Trophoblast cell (in vitro differentiated cells and primary cell): ENCODE measurements around the gene NDUFV1.

ENCODE experiments used
- DNase-seq, 2 donors: peaks; one replicate each; pipeline ENCODE4 v3.0.0-alpha.2; 2016
- H2AFZ ChIP-seq: 2 replicates; pipeline ENCODE4 v1.6.1; 2013; ENCODE audit warnings: low read length, moderate library complexity, mild to moderate bottlenecking; ENCODE audit not compliant: insufficient read depth, poor library complexity
- H2AK5ac ChIP-seq: 2 replicates; pipeline ENCODE4 v1.6.1; 2013; ENCODE audit warnings: mild to moderate bottlenecking, low read length
- H2BK120ac ChIP-seq: 2 replicates; pipeline ENCODE4 v1.6.1; 2013; ENCODE audit warnings: low read length, mild to moderate bottlenecking, moderate library complexity; ENCODE audit not compliant: insufficient read depth, poor library complexity
- H2BK12ac ChIP-seq: 2 replicates; pipeline ENCODE4 v1.6.1; 2013; ENCODE audit warnings: mild to moderate bottlenecking, low read length, moderate library complexity
- H2BK5ac ChIP-seq: 2 replicates; pipeline ENCODE4 v1.6.1; 2013; ENCODE audit warnings: low read length, low read depth, moderate library complexity, mild to moderate bottlenecking; ENCODE audit not compliant: poor library complexity
- H3K14ac ChIP-seq: 2 replicates; pipeline ENCODE4 v1.6.1; 2013; ENCODE audit warnings: mild to moderate bottlenecking, low read length
- H3K18ac ChIP-seq: 2 replicates; pipeline ENCODE4 v1.6.1; 2013; ENCODE audit warnings: mild to moderate bottlenecking, low read length
- H3K23ac ChIP-seq: 2 replicates; pipeline ENCODE4 v1.6.1; 2013; ENCODE audit warnings: low read length
- H3K27ac ChIP-seq: 2 replicates; pipeline ENCODE4 v1.5.1; 2013; ENCODE audit warnings: low read depth, mild to moderate bottlenecking, inconsistent platforms, low read length, moderate library complexity
- H3K27me3 ChIP-seq: 2 replicates; pipeline ENCODE4 v1.6.1; 2013; ENCODE audit warnings: inconsistent platforms, mild to moderate bottlenecking, low read length, moderate library complexity; ENCODE audit not compliant: insufficient read depth
- H3K36me3 ChIP-seq, 2 experiments: 1 replicate in 1 of 2; 2 replicates in 1 of 2; pipeline ENCODE4 v1.6.1; 2013; ENCODE audit warnings: low read length in 2 of 2, mild to moderate bottlenecking in 2 of 2, moderate library complexity in 1 of 2; ENCODE audit not compliant: insufficient read depth in 2 of 2, control insufficient read depth in 1 of 2
- H3K4ac ChIP-seq: 2 replicates; pipeline ENCODE4 v1.6.1; 2013; ENCODE audit warnings: low read depth, mild to moderate bottlenecking, low read length, moderate library complexity
- H3K4me1 ChIP-seq, 2 experiments: 1 replicate in 1 of 2; 2 replicates in 1 of 2; pipeline ENCODE4 v1.6.1; 2013; ENCODE audit warnings: low read length in 2 of 2, mild to moderate bottlenecking in 2 of 2, moderate library complexity in 1 of 2; ENCODE audit not compliant: insufficient read depth in 2 of 2, control insufficient read depth in 1 of 2
- H3K4me2 ChIP-seq: 2 replicates; pipeline ENCODE4 v1.6.1; 2013; ENCODE audit warnings: inconsistent platforms, mild to moderate bottlenecking, low read length, moderate library complexity
- H3K4me3 ChIP-seq: 2 replicates; pipeline ENCODE4 v1.5.1; 2013; ENCODE audit warnings: mild to moderate bottlenecking, low read depth, low read length, inconsistent platforms
- H3K79me1 ChIP-seq: one replicate; pipeline ENCODE4 v1.6.1; 2013; ENCODE audit warnings: low read length
- H3K79me2 ChIP-seq: 2 replicates; pipeline ENCODE4 v1.6.1; 2013; ENCODE audit warnings: low read length, mild to moderate bottlenecking; ENCODE audit not compliant: control insufficient read depth, insufficient read depth, poor library complexity
- H3K9ac ChIP-seq: 2 replicates; pipeline ENCODE4 v1.6.1; 2013; ENCODE audit warnings: mild to moderate bottlenecking, low read length
- H3K9me3 ChIP-seq: 2 replicates; pipeline ENCODE4 v1.6.1; 2013; ENCODE audit warnings: low read depth, mild to moderate bottlenecking, control low read depth, inconsistent platforms, low read length; ENCODE audit not compliant: insufficient read depth
- H4K12ac ChIP-seq: 2 replicates; pipeline ENCODE4 v1.6.1; 2013; ENCODE audit warnings: low read depth, mild to moderate bottlenecking, low read length, moderate library complexity
- H4K8ac ChIP-seq: 2 replicates; pipeline ENCODE4 v1.6.1; 2013; ENCODE audit warnings: low read depth, mild to moderate bottlenecking, low read length, moderate library complexity
- H4K91ac ChIP-seq: one replicate; pipeline ENCODE4 v1.6.1; 2013; ENCODE audit warnings: low read depth, mild to moderate bottlenecking, low read length, moderate library complexity
- WGBS: extraction: QIAGEN DNeasy Blood & Tissue Kit; methylation state at CpG from one replicate; pipeline ENCODE4 v1.1.7; 2013; ENCODE audit warnings: missing lambda C conversion rate; ENCODE audit not compliant: insufficient read length, insufficient coverage; ENCODE audit errors: extremely low coverage; 5-methylcytosine and 5-hydroxymethylcytosine counted together

Gene NDUFV1

DNA sequence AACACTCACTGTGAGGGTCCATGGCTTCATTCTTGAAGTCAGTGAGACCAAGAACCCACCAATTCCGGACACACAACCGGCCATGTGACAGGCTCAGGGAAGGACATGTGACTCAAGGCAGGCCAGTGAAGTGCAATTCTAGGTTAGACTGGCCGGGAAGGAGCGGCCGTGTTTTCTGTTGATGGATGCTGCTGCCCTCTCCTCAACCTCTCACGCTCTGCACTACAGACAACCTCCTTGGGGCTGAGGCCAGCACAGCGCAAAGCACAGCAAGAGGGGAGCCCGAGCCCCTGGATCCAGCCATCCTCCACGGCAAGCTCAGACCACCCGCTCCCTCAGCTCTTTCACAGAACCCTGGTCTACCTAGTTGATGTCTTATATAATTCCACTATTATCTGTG lies 20.2 kb downstream of the NDUFV1 start:
- Histone ChIP-seq H2BK12ac (no peak overlapping the region), H2BK5ac (no peak overlapping the region), H3K79me1 (peaks cover 9% of the 10 kb centered on the region), H3K27ac (no peak overlapping the region), H3K27me3 (no peaks in the 10 kb centered on the region), H4K8ac (no peak overlapping the region), H3K14ac (no peak overlapping the region), H3K4ac (no peak overlapping the region), H2BK120ac (no peak overlapping the region), H3K4me1 (peaks cover 7 to 10% of the 10 kb centered on the region in 2 experiments), H3K9ac (no peak overlapping the region), H4K12ac (no peak overlapping the region), H3K4me2 (no peak overlapping the region), H4K91ac (no peak overlapping the region), H3K18ac (no peak overlapping the region), H2AFZ (no peak overlapping the region), H3K23ac (no peak overlapping the region), H3K79me2 (peaks cover 2% of the 10 kb centered on the region), H3K9me3 (no peaks in the 10 kb centered on the region), H3K36me3 (no peaks in the 10 kb centered on the region), H2AK5ac (no peak overlapping the region), H3K4me3 (no peak overlapping the region)
- no peak for DNase-seq
- WGBS: no CpG with 5 or more reads among the region's 10 CpGs

DNA sequence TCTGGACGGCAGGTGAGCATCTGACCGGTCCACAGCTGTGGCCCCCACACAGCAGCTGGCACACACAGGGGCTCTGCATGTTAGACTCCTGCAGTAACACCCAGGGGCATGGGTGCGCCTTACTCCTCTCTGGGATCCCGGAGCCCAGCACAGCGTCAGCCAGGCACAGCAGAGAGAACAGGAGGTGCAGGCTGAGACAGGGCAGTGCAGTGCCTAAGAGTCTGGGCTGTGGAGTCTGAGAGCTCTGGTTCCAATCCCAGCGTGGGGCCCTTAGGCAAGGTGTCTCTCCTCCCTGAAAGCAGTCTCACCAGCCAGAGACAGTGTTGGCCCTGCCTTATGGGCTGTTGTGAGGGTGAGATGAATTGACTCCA lies 20.7 kb downstream of the NDUFV1 start:
- Histone ChIP-seq H3K9me3 (no peaks in the 10 kb centered on the region), H2AFZ (no peak overlapping the region), H4K91ac (no peak overlapping the region), H3K27ac (no peak overlapping the region), H3K4me1 (peaks cover 7 to 10% of the 10 kb centered on the region in 2 experiments), H3K9ac (no peak overlapping the region), H2BK120ac (no peak overlapping the region), H4K8ac (no peak overlapping the region), H2BK12ac (no peak overlapping the region), H3K23ac (no peak overlapping the region), H3K79me2 (peaks cover 2% of the 10 kb centered on the region), H3K79me1 (peaks cover 9% of the 10 kb centered on the region), H3K27me3 (no peaks in the 10 kb centered on the region), H3K14ac (no peak overlapping the region), H3K4me2 (no peak overlapping the region), H3K4ac (no peak overlapping the region), H3K36me3 (no peaks in the 10 kb centered on the region), H2AK5ac (no peak overlapping the region), H2BK5ac (no peak overlapping the region), H3K4me3 (no peak overlapping the region), H3K18ac (no peak overlapping the region), H4K12ac (no peak overlapping the region)
- DNase-seq: no peak
- no CpG with 5 or more reads among the region's 6 CpGs for WGBS

DNA sequence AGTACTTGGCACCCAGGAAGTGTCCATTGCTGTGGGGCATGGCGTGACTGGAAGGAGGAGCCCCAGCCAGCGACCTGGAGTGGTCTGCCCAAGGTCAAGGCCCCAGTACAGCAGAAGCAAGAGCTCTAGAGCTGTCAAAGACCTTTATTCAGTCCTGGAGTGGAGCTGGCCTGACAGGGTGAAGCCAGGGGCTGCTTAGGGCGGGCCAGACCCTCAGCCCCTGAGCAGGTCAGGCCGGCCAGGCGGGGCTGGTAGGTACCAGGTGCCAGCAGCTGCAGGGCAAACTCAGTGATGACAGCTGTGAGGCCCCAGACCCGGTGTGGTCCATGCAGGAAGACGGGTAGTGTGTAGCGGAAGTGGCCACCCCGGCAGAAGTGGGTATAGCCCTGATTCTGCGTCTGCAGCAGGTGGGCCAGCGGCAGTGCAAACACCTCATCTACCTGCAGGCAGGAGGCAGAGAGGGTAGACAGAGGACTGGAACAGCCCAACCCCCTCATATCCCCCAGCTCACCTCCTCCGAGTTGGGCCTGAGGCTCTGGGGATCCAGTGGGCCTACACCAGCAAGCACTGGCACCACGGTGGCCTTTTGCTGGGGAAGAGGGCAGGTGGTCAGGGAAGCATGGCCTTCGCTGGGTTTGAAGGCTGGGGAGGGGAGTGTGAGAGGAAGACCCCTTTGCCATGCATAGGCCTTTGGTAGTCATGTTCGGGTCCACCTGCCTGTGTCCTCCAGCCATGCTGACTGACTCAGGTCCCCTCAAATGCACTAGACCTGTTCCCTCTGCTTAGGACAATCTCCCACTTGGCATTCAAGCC lies 21.3 kb downstream of the NDUFV1 start:
- no peaks in the 10 kb centered on the region for H3K27me3 ChIP-seq
- H3K4me1 ChIP-seq: peaks cover 7 to 10% of the 10 kb centered on the region in 2 experiments
- no peak overlapping the region for H3K18ac ChIP-seq
- H2AK5ac ChIP-seq: no peak overlapping the region
- H2BK12ac ChIP-seq: no peak overlapping the region
- peaks cover 2% of the 10 kb centered on the region for H3K79me2 ChIP-seq
- no peak overlapping the region for H3K23ac ChIP-seq
- H3K79me1 ChIP-seq: peaks cover 9% of the 10 kb centered on the region
- no peaks in the 10 kb centered on the region for H3K9me3 ChIP-seq
- no peak overlapping the region for H4K91ac ChIP-seq
- no peak for DNase-seq
- no peak overlapping the region for H3K27ac ChIP-seq
- no peak overlapping the region for H3K4me2 ChIP-seq
- no peak overlapping the region for H4K8ac ChIP-seq
- no peak overlapping the region for H3K4me3 ChIP-seq
- H3K36me3 ChIP-seq: no peaks in the 10 kb centered on the region
- no peak overlapping the region for H3K9ac ChIP-seq
- no CpG with 5 or more reads among the region's 15 CpGs for WGBS
- no peak overlapping the region for H4K12ac ChIP-seq
- no peak overlapping the region for H3K4ac ChIP-seq
- no peak overlapping the region for H3K14ac ChIP-seq
- no peak overlapping the region for H2BK120ac ChIP-seq
- H2AFZ ChIP-seq: no peak overlapping the region
- no peak overlapping the region for H2BK5ac ChIP-seq

DNA sequence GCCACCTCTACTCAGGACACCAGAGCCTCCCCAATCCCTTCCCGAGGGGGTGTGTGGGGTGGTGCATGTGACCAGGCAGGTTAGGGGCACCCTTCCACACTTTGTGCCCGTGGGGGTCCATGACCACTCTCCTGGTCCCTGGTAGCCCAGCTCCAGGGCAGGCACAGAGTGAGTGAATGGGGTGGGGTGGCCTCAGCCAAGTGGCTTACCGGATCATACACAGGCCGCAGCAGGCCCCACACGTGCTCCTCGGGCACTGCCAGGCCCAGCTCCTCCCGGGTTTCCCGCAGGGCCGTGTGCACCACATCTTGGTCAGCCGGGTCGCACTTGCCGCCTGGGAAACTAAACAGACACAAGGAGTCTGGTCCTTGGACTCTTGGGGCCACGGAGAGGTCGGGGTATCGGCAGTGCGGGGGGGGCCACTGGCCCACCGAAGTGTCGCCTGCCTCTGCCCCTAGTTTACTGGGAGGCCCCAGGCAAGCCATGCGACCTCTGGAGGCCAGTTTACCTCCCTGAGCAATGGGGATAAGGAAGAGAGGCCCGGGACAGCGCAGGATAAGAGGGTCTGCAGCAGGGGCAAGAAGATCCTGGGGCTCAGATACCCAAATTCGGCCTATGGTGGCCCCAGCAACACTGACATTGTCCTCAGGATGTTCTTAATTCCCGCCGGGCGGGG lies 22.1 kb downstream of the NDUFV1 start:
- Histone ChIP-seq H4K12ac (peak overlapping the region; percentile 14), H3K14ac (no peak overlapping the region), H3K79me2 (peaks cover 2% of the 10 kb centered on the region), H2AK5ac (no peak overlapping the region), H3K23ac (no peak overlapping the region), H2AFZ (no peak overlapping the region), H3K9ac (no peak overlapping the region), H3K36me3 (no peaks in the 10 kb centered on the region), H4K91ac (no peak overlapping the region), H3K27ac (no peak overlapping the region), H2BK5ac (no peak overlapping the region), H3K18ac (no peak overlapping the region), H3K79me1 (peaks cover 9% of the 10 kb centered on the region), H3K27me3 (no peaks in the 10 kb centered on the region), H4K8ac (no peak overlapping the region), H2BK12ac (no peak overlapping the region), H3K4me2 (peak overlapping the region; percentile 98), H3K4me1 (peaks cover 7 to 10% of the 10 kb centered on the region in 2 experiments), H3K4me3 (no peak overlapping the region), H3K4ac (peak overlapping the region; percentile 13), H2BK120ac (no peak overlapping the region), H3K9me3 (peaks cover 2% of the 10 kb centered on the region)
- no peak for DNase-seq
- WGBS: no CpG with 5 or more reads among the region's 25 CpGs
